ENCODE data around the gene METTL8.
A peak's percentile ranks its signal among the peaks of the same experiment; 100 is the strongest.

METTL8 gene, protein sequence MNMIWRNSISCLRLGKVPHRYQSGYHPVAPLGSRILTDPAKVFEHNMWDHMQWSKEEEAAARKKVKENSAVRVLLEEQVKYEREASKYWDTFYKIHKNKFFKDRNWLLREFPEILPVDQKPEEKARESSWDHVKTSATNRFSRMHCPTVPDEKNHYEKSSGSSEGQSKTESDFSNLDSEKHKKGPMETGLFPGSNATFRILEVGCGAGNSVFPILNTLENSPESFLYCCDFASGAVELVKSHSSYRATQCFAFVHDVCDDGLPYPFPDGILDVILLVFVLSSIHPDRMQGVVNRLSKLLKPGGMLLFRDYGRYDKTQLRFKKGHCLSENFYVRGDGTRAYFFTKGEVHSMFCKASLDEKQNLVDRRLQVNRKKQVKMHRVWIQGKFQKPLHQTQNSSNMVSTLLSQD

DNA sequence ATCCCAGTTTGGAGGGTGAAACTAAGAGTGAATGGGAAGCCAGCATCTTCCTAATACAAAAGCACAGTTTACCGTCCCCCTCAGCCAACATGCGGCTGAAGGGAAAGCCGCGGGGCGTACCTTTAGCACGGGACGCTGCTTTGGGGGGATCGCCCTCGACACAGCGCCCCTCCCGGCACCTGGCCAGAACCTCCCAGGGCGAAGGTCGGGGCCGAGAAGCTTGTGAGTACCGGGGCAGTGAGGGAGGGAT lies at the start of gene METTL8:
Gene METTL8, minus strand, starts transcription at position 228 of the 250 bp plus-strand sequence. CDS start 41,805 bp downstream, outside the sequence.
- TF ChIP-seq, protein P1, sequence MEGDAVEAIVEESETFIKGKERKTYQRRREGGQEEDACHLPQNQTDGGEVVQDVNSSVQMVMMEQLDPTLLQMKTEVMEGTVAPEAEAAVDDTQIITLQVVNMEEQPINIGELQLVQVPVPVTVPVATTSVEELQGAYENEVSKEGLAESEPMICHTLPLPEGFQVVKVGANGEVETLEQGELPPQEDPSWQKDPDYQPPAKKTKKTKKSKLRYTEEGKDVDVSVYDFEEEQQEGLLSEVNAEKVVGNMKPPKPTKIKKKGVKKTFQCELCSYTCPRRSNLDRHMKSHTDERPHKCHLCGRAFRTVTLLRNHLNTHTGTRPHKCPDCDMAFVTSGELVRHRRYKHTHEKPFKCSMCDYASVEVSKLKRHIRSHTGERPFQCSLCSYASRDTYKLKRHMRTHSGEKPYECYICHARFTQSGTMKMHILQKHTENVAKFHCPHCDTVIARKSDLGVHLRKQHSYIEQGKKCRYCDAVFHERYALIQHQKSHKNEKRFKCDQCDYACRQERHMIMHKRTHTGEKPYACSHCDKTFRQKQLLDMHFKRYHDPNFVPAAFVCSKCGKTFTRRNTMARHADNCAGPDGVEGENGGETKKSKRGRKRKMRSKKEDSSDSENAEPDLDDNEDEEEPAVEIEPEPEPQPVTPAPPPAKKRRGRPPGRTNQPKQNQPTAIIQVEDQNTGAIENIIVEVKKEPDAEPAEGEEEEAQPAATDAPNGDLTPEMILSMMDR (IDR thresholded peaks at IDR 0.05; ENCODE audit: insufficient read depth, low read depth, low read length, missing control alignments) = no peak
- no peak for DNase-seq (ENCODE audit: low read depth)
- H3K4me3 ChIP-seq (ENCODE audit: low read length) = peak within 1 kb of the TSS; percentile 87

- no peak for DNase-seq (ENCODE audit: low read depth)
- no peak overlapping the region for H3K4me3 ChIP-seq (ENCODE audit: low read length)
- TF ChIP-seq, protein P1 (IDR thresholded peaks at IDR 0.05; ENCODE audit: insufficient read depth, low read depth, low read length, missing control alignments) = no peak
Measured at GRCh38 chr2:171482877-171483276, 49.1 kb upstream of the METTL8 start.

GRCh38 chr2:171482308-171482707 lies 48.5 kb upstream of the METTL8 start:
- TF ChIP-seq, protein P1 (IDR thresholded peaks at IDR 0.05; ENCODE audit: insufficient read depth, low read depth, low read length, missing control alignments) = no peak
- no peak overlapping the region for H3K4me3 ChIP-seq (ENCODE audit: low read length)
- no peak for DNase-seq (ENCODE audit: low read depth)

DNA sequence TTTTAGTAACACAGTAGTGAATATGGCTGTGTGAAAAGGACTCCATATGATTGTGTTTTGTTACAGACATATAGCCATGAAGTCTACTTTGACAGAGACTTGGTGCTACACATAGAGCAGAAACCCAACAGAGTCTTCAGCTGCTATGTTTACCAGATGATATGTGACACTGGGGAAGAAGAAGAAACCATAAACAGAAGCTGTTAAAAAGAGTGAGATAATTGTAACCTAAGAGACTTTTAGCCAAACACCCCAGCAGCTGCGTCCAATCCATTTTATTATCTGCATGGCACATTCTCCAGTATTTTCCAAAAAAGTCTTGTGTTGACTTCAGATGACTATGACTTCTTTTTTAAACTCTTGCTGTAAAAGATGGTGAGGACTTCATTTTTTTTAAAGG lies 47.1 kb upstream of the METTL8 start:
- no peak for DNase-seq (ENCODE audit: low read depth)
- H3K4me3 ChIP-seq (ENCODE audit: low read length) = no peak overlapping the region
- TF ChIP-seq, protein P1 (IDR thresholded peaks at IDR 0.05; ENCODE audit: insufficient read depth, low read depth, low read length, missing control alignments) = no peak

GRCh38 chr2:171479154-171479814 lies 45.5 kb upstream of the METTL8 start:
- no peak for DNase-seq (ENCODE audit: low read depth)
- H3K4me3 ChIP-seq (ENCODE audit: low read length) = no peak overlapping the region
- TF ChIP-seq, protein P1 (IDR thresholded peaks at IDR 0.05; ENCODE audit: insufficient read depth, low read depth, low read length, missing control alignments) = no peak

DNA sequence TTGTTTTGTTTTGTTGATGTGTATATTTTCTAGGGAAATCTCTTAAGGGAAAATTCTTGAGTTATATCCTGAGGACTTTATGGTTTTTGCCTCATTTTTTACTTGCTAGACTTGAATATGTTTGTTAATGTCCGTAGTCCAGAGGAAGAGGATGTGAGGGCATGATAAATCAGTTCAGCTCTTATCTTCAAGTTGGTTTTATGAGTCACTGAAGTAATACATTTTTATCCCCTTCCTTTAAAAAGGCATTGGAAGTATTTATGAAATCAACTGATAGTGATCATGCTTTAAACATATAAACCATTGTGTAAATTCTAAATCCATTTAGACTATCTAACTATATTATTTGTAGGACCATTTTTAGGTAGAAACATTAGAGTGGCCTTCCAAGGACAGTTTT lies 44.6 kb upstream of the METTL8 start:
- TF ChIP-seq, protein P1 (IDR thresholded peaks at IDR 0.05; ENCODE audit: insufficient read depth, low read depth, low read length, missing control alignments) = no peak
- DNase-seq (ENCODE audit: low read depth) = no peak
- H3K4me3 ChIP-seq (ENCODE audit: low read length) = no peak overlapping the region

Data from epithelial cell of esophagus (primary cell).